ACC112 (cell line): ENCODE results near the gene TEAD1.

Experiments used
- H2AFZ ChIP-seq: fragments of 200-600 bp; sonication (generic); one replicate; pipeline ENCODE4 v1.6.0; 2017; ENCODE audit warnings: antibody characterized with exemption, low read length; ENCODE audit not compliant: unreplicated experiment
- H3K27ac ChIP-seq: fragments of 200-600 bp; sonication (generic); 2 replicates; pipeline ENCODE4 v1.5.1; 2014; ENCODE audit warnings: low read depth, mild to moderate bottlenecking, antibody characterized with exemption, low read length, moderate library complexity
- H3K27me3 ChIP-seq: fragments of 200-600 bp; sonication (generic); 2 replicates; pipeline ENCODE4 v1.6.1; 2014; ENCODE audit warnings: mild to moderate bottlenecking, antibody characterized with exemption, low read length, moderate library complexity, mixed read lengths; ENCODE audit not compliant: insufficient read depth
- H3K36me3 ChIP-seq: fragments of 200-600 bp; sonication (generic); 2 replicates; pipeline ENCODE4 v1.6.1; 2016; ENCODE audit warnings: mild to moderate bottlenecking, antibody characterized with exemption, low read length, moderate library complexity, mixed read lengths; ENCODE audit not compliant: insufficient read depth
- H3K4me1 ChIP-seq: fragments of 200-600 bp; sonication (generic); one replicate; pipeline ENCODE4 v1.6.1; 2016; ENCODE audit warnings: low read length, mixed read lengths; ENCODE audit not compliant: insufficient read depth, unreplicated experiment, control insufficient read depth
- H3K4me3 ChIP-seq: fragments of 200-600 bp; sonication (generic); 2 replicates; pipeline ENCODE4 v1.5.1; 2014; ENCODE audit warnings: mild to moderate bottlenecking, low read depth, low read length
- H3K79me2 ChIP-seq: fragments of 200-600 bp; sonication (generic); one replicate; pipeline ENCODE4 v1.6.0; 2016; ENCODE audit warnings: low read length; ENCODE audit not compliant: control insufficient read depth, unreplicated experiment, insufficient read depth

Gene TEAD1

DNA sequence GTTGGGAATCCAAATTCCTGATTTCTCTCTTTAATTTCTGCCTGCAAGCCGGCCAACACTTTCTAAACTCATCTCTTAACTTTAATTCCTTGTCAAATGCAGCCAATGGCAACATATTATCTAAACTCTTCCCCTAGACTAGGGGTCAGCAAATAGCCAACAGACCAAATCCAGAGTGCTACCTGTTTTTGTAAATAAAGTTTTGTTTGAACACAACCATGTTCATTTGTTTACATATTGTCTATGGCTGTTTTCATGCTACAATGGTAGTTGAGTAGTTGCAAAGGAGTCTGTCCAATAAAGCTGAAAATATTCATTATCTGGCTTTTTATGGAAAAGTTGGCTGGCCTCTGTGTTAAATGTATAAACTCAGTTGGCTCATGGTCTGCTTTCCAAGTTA lies 297.7 kb downstream of the TEAD1 start:
- H3K27me3 ChIP-seq: peaks cover 58% of the 10 kb centered on the region
- no peaks in the 10 kb centered on the region for H3K79me2 ChIP-seq
- H3K4me3 ChIP-seq: no peak overlapping the region
- no peaks in the 10 kb centered on the region for H3K4me1 ChIP-seq
- H3K36me3 ChIP-seq: no peaks in the 10 kb centered on the region
- H3K27ac ChIP-seq: no peak overlapping the region
- H2AFZ ChIP-seq: no peak overlapping the region

GRCh38 chr11:12973528-12974181 lies 299.4 kb downstream of the TEAD1 start:
- Histone ChIP-seq H3K79me2 (no peaks in the 10 kb centered on the region), H3K36me3 (no peaks in the 10 kb centered on the region), H2AFZ (no peak overlapping the region), H3K4me1 (no peaks in the 10 kb centered on the region), H3K4me3 (no peak overlapping the region), H3K27ac (no peak overlapping the region), H3K27me3 (peaks cover 65% of the 10 kb centered on the region)

GRCh38 chr11:12975195-12975594 lies 301.0 kb downstream of the TEAD1 start:
- Histone ChIP-seq H2AFZ (no peak overlapping the region), H3K36me3 (no peaks in the 10 kb centered on the region), H3K27me3 (peaks cover 74% of the 10 kb centered on the region), H3K4me1 (no peaks in the 10 kb centered on the region), H3K4me3 (no peak overlapping the region), H3K79me2 (no peaks in the 10 kb centered on the region), H3K27ac (no peak overlapping the region)

DNA sequence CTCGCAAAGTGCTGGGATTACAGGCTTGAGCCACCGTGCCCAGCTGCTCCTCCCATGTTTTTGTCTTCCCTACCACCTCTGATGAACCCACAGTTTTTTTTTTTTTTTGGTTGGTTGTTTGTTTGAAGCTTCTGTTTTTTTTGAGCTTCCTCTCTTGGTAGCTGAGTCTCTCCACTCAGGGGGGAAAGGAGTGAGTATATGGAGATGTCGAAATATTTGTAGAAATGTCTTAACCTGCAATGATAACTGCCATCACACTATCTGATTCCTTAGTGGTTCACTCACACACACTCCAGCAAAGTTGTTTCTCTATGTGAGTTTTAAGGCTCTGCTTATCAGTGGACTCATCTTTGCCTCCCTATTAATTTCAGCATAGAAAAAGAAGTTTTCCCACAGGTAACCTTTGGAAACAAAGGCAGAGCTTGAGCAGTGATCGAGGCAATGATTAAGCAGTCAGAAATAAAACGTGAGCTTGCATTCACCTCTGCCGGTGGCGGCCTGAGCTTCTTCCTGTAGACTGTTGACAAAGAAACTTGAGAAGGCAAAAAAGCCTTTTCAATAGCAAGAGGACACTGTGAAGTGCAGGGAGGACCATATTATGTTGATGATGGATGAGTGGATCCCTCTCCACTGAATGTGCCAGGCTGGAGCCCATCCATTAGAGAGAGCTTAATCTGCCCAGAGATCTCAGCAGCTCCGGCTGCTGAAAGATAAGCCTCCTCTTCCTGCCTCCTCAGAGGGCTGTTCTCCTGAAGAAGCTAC lies 305.9 kb downstream of the TEAD1 start:
- H3K4me3 ChIP-seq: no peak overlapping the region
- H2AFZ ChIP-seq: no peak overlapping the region
- no peaks in the 10 kb centered on the region for H3K36me3 ChIP-seq
- peaks cover 76% of the 10 kb centered on the region for H3K27me3 ChIP-seq
- H3K4me1 ChIP-seq: no peaks in the 10 kb centered on the region
- no peak overlapping the region for H3K27ac ChIP-seq
- H3K79me2 ChIP-seq: no peaks in the 10 kb centered on the region

DNA sequence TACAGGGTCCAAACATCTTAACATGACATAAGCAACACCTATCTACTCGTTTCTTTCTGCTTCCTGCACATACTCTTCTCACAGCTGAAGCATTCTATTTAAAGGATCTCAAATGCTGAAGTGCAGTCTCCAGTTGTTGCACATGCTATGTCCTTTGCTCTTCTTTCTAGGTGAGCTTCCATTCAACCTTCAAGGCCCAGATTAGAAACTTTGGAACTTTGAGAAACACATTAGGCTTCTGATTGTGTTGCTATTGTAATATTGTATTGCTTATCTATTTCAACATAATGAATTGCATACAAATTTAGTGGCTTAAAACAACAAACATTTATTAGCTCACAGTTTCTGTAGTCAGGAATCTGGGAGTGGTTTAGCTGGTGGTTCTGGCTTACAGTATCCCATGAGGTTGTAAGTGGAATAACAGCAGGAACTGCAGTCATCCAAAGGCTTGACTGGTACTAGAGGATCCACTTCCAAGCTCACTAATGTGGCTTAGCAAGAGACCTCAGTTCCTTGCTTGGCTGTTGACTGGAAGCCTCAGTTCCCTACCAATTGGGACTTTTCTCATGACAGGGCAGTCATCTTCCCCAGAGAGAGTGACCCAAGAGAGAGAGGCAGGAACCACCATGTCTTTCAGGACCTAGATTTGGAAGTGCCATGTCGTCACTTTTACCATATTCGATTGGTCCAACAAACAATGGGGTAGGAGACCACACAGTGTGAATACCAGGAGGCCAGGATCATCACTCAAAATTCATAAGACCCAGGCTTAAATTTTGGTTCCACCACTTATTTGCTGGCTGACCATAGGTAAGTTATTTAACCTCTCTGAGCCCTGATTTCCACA lies 307.7 kb downstream of the TEAD1 start:
- H3K36me3 ChIP-seq: no peaks in the 10 kb centered on the region
- no peak overlapping the region for H3K27ac ChIP-seq
- peaks cover 75% of the 10 kb centered on the region for H3K27me3 ChIP-seq
- no peaks in the 10 kb centered on the region for H3K79me2 ChIP-seq
- H3K4me3 ChIP-seq: no peak overlapping the region
- H2AFZ ChIP-seq: no peak overlapping the region
- no peaks in the 10 kb centered on the region for H3K4me1 ChIP-seq

DNA sequence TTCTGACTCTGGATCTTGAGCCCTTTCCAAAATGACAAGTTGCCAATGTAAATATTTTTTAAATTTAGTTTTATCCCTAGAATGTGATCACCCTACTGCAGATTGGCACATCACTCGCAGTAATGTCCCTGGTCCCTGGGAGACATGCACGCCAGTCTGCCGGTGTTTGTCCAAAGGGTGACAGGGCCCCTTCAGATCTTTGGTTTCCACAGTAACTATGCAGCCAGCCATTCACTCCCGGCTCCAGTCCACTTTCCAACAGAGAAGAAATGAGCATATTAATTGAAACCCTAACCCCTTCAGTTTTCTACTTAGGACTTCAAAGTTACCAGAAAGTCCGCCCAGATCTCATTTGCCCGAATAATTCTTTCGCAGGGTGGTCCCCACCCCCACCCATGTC lies 309.1 kb downstream of the TEAD1 start:
- H3K4me3 ChIP-seq: no peak overlapping the region
- peaks cover 67% of the 10 kb centered on the region for H3K27me3 ChIP-seq
- H2AFZ ChIP-seq: no peak overlapping the region
- no peaks in the 10 kb centered on the region for H3K79me2 ChIP-seq
- no peaks in the 10 kb centered on the region for H3K4me1 ChIP-seq
- no peak overlapping the region for H3K27ac ChIP-seq
- no peaks in the 10 kb centered on the region for H3K36me3 ChIP-seq

- Histone ChIP-seq H3K79me2 (no peaks in the 10 kb centered on the region), H3K27me3 (peaks cover 65% of the 10 kb centered on the region), H3K36me3 (no peaks in the 10 kb centered on the region), H2AFZ (peak overlapping the region; percentile 78), H3K4me1 (no peaks in the 10 kb centered on the region), H3K27ac (no peak overlapping the region), H3K4me3 (peak overlapping the region; percentile 56; the same call in 1 of the 2 replicates)
Measured at GRCh38 chr11:12986194-12986898, 312.1 kb downstream of the TEAD1 start.

GRCh38 chr11:12989428-12990161 lies 315.4 kb downstream of the TEAD1 start:
- no peak overlapping the region for H3K27ac ChIP-seq
- H2AFZ ChIP-seq: no peak overlapping the region
- H3K4me3 ChIP-seq: no peak overlapping the region
- H3K36me3 ChIP-seq: no peaks in the 10 kb centered on the region
- H3K27me3 ChIP-seq: peaks cover 69% of the 10 kb centered on the region
- no peaks in the 10 kb centered on the region for H3K4me1 ChIP-seq
- H3K79me2 ChIP-seq: no peaks in the 10 kb centered on the region

- Histone ChIP-seq H3K27ac (no peak overlapping the region), H3K79me2 (no peaks in the 10 kb centered on the region), H3K4me3 (no peak overlapping the region), H2AFZ (no peak overlapping the region), H3K36me3 (no peaks in the 10 kb centered on the region), H3K4me1 (no peaks in the 10 kb centered on the region), H3K27me3 (peaks cover 64% of the 10 kb centered on the region)
Measured at GRCh38 chr11:12990162-12990480, 315.9 kb downstream of the TEAD1 start.

GRCh38 chr11:12991426-12991825 lies 317.2 kb downstream of the TEAD1 start:
- H3K36me3 ChIP-seq: no peaks in the 10 kb centered on the region

More at GRCh38 chr11:12991426-12991825, 317.2 kb downstream of the TEAD1 start:
- Histone ChIP-seq H3K4me1 (no peaks in the 10 kb centered on the region), H3K79me2 (no peaks in the 10 kb centered on the region), H3K27me3 (peaks cover 58% of the 10 kb centered on the region), H2AFZ (no peak overlapping the region), H3K4me3 (no peak overlapping the region), H3K27ac (no peak overlapping the region)
